Activated CD8-positive, alpha-beta T cell treated with anti-CD3 and anti-CD28 coated beads, Interleukin-2, amount 10 ng/mL, durations not matched to agents 7 days and 5 days (primary cell): ENCODE results near the gene SLC17A8. TPM values are rescaled to one million over a fixed set of nuclear protein-coding genes. Genes with fewer than 3 reads are reported as not detected.
"Not testable (repeated sequence)": the region's sequence is repeated elsewhere in the genome, so short reads cannot be mapped to it uniquely, and the experiment has no call there.

ENCODE experiments used
- ATAC-seq: fragments of 150-1000 bp; cut with Tn5 transposase; one replicate; pipeline ENCODE4 v1.10.0; 2021; ENCODE audit warnings: moderate library complexity
- CTCF ChIA-PET: fragments of 350-600 bp; sonication (Branson Sonifier 250); formaldehyde crosslinking; loops from one replicate; lab custom pipeline; 2021; ENCODE audit warnings: antibody characterized with exemption; lab: Charles Lee
- POLR2A ChIA-PET: fragments of 350-600 bp; sonication (Branson Sonifier 250); formaldehyde crosslinking; loops from one replicate; lab custom pipeline; 2021; ENCODE audit warnings: antibody characterized with exemption; lab: Charles Lee
- DNase-seq: peaks from one replicate; pipeline ENCODE4 v3.0.0-alpha.2; 2020
- H3K27ac Mint-ChIP-seq: one replicate; pipeline ENCODE4 v1.8.0; 2021; ENCODE audit warnings: mild to moderate bottlenecking, mixed read lengths
- H3K27me3 Mint-ChIP-seq: one replicate; pipeline ENCODE4 v1.8.0; 2021; ENCODE audit warnings: low read depth, mixed read lengths
- H3K36me3 Mint-ChIP-seq: one replicate; pipeline ENCODE4 v1.8.0; 2021; ENCODE audit warnings: low read depth, mixed read lengths
- H3K4me1 Mint-ChIP-seq: one replicate; pipeline ENCODE4 v1.8.0; 2021; ENCODE audit warnings: low read depth, mixed read lengths
- H3K4me3 Mint-ChIP-seq: one replicate; pipeline ENCODE4 v1.8.0; 2021; ENCODE audit warnings: mild to moderate bottlenecking, mixed read lengths
- H3K9me3 Mint-ChIP-seq: one replicate; pipeline ENCODE4 v1.8.0; 2022; ENCODE audit warnings: mixed read lengths; ENCODE audit not compliant: insufficient read depth
- total RNA-seq, 2 experiments: library from RNA; stranded (reverse); gene quantifications; one replicate each; pipeline ENCODE4 v1.2.3, GENCODE V29; 2021

Gene SLC17A8
- total RNA-seq, 2 experiments from 2014 or later: not detected

- ChIA-PET POLR2A (no interaction called here), CTCF (no interaction called here)
- Mint-ChIP-seq H3K4me3 (no peak overlapping the region), H3K9me3 (no peaks in the 10 kb centered on the region), H3K27ac (no peak overlapping the region), H3K4me1 (no peaks in the 10 kb centered on the region), H3K27me3 (peaks cover 2% of the 10 kb centered on the region), H3K36me3 (no peaks in the 10 kb centered on the region)
- DNase-seq (no peak), ATAC-seq (no peak)
Measured at GRCh38 chr12:100398307-100398706, 41.4 kb downstream of the SLC17A8 start.

GRCh38 chr12:100399095-100399494, 42.2 kb downstream of the SLC17A8 start:
- no peak overlapping the region for H3K27ac Mint-ChIP-seq
- CTCF ChIA-PET: no interaction called here

GRCh38 chr12:100401660-100402059, 44.8 kb downstream of the SLC17A8 start:
- no peak overlapping the region for H3K4me3 Mint-ChIP-seq
- peaks cover 2% of the 10 kb centered on the region for H3K27me3 Mint-ChIP-seq
- ATAC-seq: no peak
- ChIA-PET CTCF (no interaction called here), POLR2A (no interaction called here)
- H3K4me1 Mint-ChIP-seq: no peaks in the 10 kb centered on the region
- H3K36me3 Mint-ChIP-seq: no peaks in the 10 kb centered on the region
- H3K9me3 Mint-ChIP-seq: no peaks in the 10 kb centered on the region
- H3K27ac Mint-ChIP-seq: no peak overlapping the region
- DNase-seq: no peak

More at GRCh38 chr12:100399095-100399494, 42.2 kb downstream of the SLC17A8 start:
- Mint-ChIP-seq H3K36me3 (no peaks in the 10 kb centered on the region), H3K4me3 (no peak overlapping the region), H3K27me3 (peaks cover 2% of the 10 kb centered on the region), H3K9me3 (no peaks in the 10 kb centered on the region), H3K4me1 (no peaks in the 10 kb centered on the region)
- no peak for DNase-seq
- POLR2A ChIA-PET: no interaction called here
- ATAC-seq: no peak

GRCh38 chr12:100402763-100403162, 45.9 kb downstream of the SLC17A8 start:
- no peak overlapping the region for H3K4me3 Mint-ChIP-seq
- no peaks in the 10 kb centered on the region for H3K9me3 Mint-ChIP-seq
- POLR2A ChIA-PET: no interaction called here
- no peaks in the 10 kb centered on the region for H3K36me3 Mint-ChIP-seq
- peaks cover 4% of the 10 kb centered on the region for H3K27me3 Mint-ChIP-seq
- CTCF ChIA-PET: interaction anchor here (0.7 to 3.1 kb wide), 2 partner anchors 15 to 169 kb away, joined by 3 to 24 read pairs; no protein-coding TSS in a partner anchor
- H3K27ac Mint-ChIP-seq: no peak overlapping the region
- ATAC-seq (no peak), DNase-seq (no peak)
- no peaks in the 10 kb centered on the region for H3K4me1 Mint-ChIP-seq

GRCh38 chr12:100403446-100403845, 46.6 kb downstream of the SLC17A8 start:
- no peaks in the 10 kb centered on the region for H3K36me3 Mint-ChIP-seq
- no peaks in the 10 kb centered on the region for H3K4me1 Mint-ChIP-seq
- DNase-seq: no peak
- H3K27ac Mint-ChIP-seq: no peak overlapping the region
- POLR2A ChIA-PET: no interaction called here
- peaks cover 4% of the 10 kb centered on the region for H3K27me3 Mint-ChIP-seq
- H3K4me3 Mint-ChIP-seq: no peak overlapping the region
- CTCF ChIA-PET: interaction anchor here (1.1 to 3.1 kb wide), 3 partner anchors 11 to 170 kb away, joined by 3 to 24 read pairs (median 11); no protein-coding TSS in a partner anchor
- no peaks in the 10 kb centered on the region for H3K9me3 Mint-ChIP-seq
- ATAC-seq: no peak

- DNase-seq (peak; percentile 50), ATAC-seq (peak; percentile 51)
- H3K4me1 Mint-ChIP-seq: no peaks in the 10 kb centered on the region
- H3K9me3 Mint-ChIP-seq: no peaks in the 10 kb centered on the region
- ChIA-PET CTCF (interaction anchor here (0.6 to 3.1 kb wide), 24 partner anchors 9 to 256 kb away, joined by 3 to 24 read pairs (median 4); no protein-coding TSS in a partner anchor), POLR2A (no interaction called here)
- H3K27me3 Mint-ChIP-seq: peaks cover 10% of the 10 kb centered on the region
- no peaks in the 10 kb centered on the region for H3K36me3 Mint-ChIP-seq
- no peak overlapping the region for H3K27ac Mint-ChIP-seq
- H3K4me3 Mint-ChIP-seq: no peak overlapping the region
Measured at GRCh38 chr12:100404769-100405407, 48.0 kb downstream of the SLC17A8 start.

- ChIA-PET CTCF (interaction anchor here (1.9 kb wide), 1 partner anchor 9 kb away, joined by 11 read pairs; no protein-coding TSS in a partner anchor), POLR2A (no interaction called here)
Measured at GRCh38 chr12:100413001-100413400, 56.1 kb downstream of the SLC17A8 start.

GRCh38 chr12:100414739-100415138, 57.9 kb downstream of the SLC17A8 start:
- ATAC-seq (no peak), DNase-seq (no peak)
- Mint-ChIP-seq H3K4me1 (no peaks in the 10 kb centered on the region), H3K9me3 (no peaks in the 10 kb centered on the region), H3K36me3 (no peaks in the 10 kb centered on the region), H3K27ac (no peak overlapping the region), H3K4me3 (no peak overlapping the region), H3K27me3 (peaks cover 2% of the 10 kb centered on the region)
- POLR2A ChIA-PET: no interaction called here
- CTCF ChIA-PET: interaction anchor here (1.9 kb wide), 1 partner anchor 11 kb away, joined by 11 read pairs; no protein-coding TSS in a partner anchor

More at GRCh38 chr12:100413001-100413400, 56.1 kb downstream of the SLC17A8 start:
- Mint-ChIP-seq H3K36me3 (no peaks in the 10 kb centered on the region), H3K4me1 (no peaks in the 10 kb centered on the region), H3K27me3 (peaks cover 6% of the 10 kb centered on the region), H3K9me3 (no peaks in the 10 kb centered on the region), H3K4me3 (no peak overlapping the region), H3K27ac (no peak overlapping the region)
- no peak for ATAC-seq
- no peak for DNase-seq

- no peaks in the 10 kb centered on the region for H3K27me3 Mint-ChIP-seq
- no peak for DNase-seq
- no peak overlapping the region for H3K27ac Mint-ChIP-seq
- no peaks in the 10 kb centered on the region for H3K9me3 Mint-ChIP-seq
- no peak overlapping the region for H3K4me3 Mint-ChIP-seq
- H3K4me1 Mint-ChIP-seq: no peaks in the 10 kb centered on the region
- ChIA-PET POLR2A (no interaction called here), CTCF (no interaction called here)
- ATAC-seq: no peak
- H3K36me3 Mint-ChIP-seq: no peaks in the 10 kb centered on the region
Measured at GRCh38 chr12:100422646-100423045, 65.8 kb downstream of the SLC17A8 start.

GRCh38 chr12:100426145-100426544, 69.3 kb downstream of the SLC17A8 start:
- CTCF ChIA-PET: interaction anchor here (1.1 kb wide), 1 partner anchor 21 kb away, joined by 3 read pairs; no protein-coding TSS in a partner anchor
- no peak overlapping the region for H3K27ac Mint-ChIP-seq
- no peak overlapping the region for H3K4me3 Mint-ChIP-seq
- no peaks in the 10 kb centered on the region for H3K36me3 Mint-ChIP-seq
- no peaks in the 10 kb centered on the region for H3K27me3 Mint-ChIP-seq
- DNase-seq (no peak), ATAC-seq (no peak)
- H3K4me1 Mint-ChIP-seq: no peaks in the 10 kb centered on the region
- POLR2A ChIA-PET: no interaction called here
- H3K9me3 Mint-ChIP-seq: no peaks in the 10 kb centered on the region

- no peaks in the 10 kb centered on the region for H3K9me3 Mint-ChIP-seq
- ATAC-seq (no peak), DNase-seq (no peak)
- no peak overlapping the region for H3K4me3 Mint-ChIP-seq
- CTCF ChIA-PET: no interaction called here
- no peaks in the 10 kb centered on the region for H3K27me3 Mint-ChIP-seq
- H3K27ac Mint-ChIP-seq: no peak overlapping the region
- H3K4me1 Mint-ChIP-seq: no peaks in the 10 kb centered on the region
- H3K36me3 Mint-ChIP-seq: no peaks in the 10 kb centered on the region
- POLR2A ChIA-PET: no interaction called here
Measured at GRCh38 chr12:100427078-100427477, 70.2 kb downstream of the SLC17A8 start.

GRCh38 chr12:100430251-100430650, 73.4 kb downstream of the SLC17A8 start:
- H3K4me3 Mint-ChIP-seq, CTCF ChIA-PET, H3K27ac Mint-ChIP-seq, H3K36me3 Mint-ChIP-seq, POLR2A ChIA-PET, DNase-seq, H3K4me1 Mint-ChIP-seq, H3K9me3 Mint-ChIP-seq, H3K27me3 Mint-ChIP-seq, ATAC-seq: not testable (repeated sequence)
